G401.6 (cell line): ENCODE results near the gene RYR1.
"Not testable (repeated sequence)": the region's sequence is repeated elsewhere in the genome, so short reads cannot be mapped to it uniquely, and the experiment has no call there.

ENCODE experiments used
- FAIRE-seq: peaks from 2 replicates; lab custom pipeline; 2012; peaks lifted over from hg19 to GRCh38; lab: Jason Lieb, UNC

The RYR1 gene

DNA sequence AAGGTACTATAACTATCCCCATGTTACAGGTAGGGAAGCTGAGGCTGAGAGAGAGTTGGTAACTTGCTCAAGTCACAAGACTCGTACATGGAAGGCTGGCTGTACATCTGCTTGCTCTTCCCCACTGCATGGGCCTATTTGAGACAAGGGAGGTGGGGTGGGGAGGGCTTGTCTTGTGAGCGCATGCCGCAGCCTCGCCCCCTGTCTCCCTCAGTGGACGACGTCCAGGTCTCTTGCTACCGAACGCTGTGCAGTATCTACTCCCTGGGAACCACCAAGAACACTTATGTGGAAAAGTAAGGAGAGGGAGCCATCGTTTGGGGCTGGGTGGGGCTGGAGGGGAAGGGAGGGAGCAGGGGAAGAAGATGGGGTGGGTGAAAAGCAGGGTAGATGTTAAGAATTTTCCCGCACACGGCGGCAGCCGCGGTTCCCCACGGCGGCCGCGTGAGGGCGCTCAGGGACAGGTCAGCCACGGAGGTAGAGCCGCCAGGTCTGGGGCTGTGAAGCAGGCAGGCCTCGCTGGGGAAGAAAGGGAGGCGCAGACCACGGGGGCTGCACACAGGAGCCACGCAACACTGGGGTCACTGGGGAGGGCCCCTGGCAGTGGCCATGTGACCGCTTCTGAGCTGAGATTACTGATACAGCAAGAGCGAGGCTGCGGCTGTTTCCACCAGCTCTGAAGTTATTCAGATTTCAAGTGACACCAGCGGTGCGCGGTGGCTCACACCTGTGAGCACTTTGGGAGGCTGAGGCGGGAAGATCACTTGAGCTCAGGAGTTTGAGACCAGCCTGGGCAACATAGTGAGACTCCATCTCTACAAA, 81.5 kb downstream of the RYR1 start:
- no peak for FAIRE-seq

DNA sequence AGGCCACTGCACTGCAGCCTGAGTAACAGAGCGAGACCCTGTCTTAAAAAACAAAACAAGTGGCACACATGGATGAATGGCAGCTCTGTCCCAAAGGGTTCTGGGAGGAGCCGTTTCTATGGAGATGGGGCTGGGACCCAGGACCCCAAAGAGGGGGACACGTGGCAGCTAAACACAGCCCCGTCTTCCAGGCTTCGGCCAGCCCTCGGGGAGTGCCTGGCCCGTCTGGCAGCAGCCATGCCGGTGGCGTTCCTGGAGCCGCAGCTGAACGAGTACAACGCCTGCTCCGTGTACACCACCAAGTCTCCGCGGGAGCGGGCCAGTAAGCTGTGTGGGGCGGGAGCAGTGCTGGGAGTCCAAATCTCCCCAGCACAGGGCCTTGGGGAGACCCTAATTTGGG, 82.4 kb downstream of the RYR1 start:
- no peak for FAIRE-seq

DNA sequence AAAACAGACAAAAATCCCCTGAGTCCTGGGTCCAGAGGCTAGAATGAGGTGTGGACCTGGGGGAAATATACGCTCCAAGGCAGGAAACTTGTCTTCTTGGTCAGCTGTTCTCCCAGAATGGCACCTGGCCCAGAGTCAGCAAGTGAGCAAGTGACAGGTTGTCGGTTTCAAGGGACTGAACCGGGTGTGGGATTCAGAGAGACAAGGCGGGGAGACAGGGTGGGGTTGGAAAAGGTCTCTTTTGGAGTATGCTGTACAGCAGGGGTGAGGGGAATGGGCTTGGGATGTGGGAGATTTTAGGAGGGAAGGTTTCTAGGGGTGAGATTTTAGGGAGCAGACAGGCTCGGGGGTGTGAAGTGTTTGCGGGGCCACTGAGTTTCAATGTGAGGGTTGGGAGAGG, 83.3 kb downstream of the RYR1 start:
- no peak for FAIRE-seq

DNA sequence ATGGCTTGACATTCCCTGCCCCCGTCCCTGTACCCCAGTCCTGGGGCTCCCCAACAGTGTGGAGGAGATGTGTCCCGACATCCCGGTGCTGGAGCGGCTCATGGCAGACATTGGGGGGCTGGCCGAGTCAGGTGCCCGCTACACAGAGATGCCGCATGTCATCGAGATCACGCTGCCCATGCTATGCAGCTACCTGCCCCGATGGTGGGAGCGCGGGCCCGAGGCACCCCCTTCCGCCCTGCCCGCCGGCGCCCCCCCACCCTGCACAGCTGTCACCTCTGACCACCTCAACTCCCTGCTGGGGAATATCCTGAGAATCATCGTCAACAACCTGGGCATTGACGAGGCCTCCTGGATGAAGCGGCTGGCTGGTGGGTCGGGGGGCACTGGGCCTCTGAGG, 83.8 kb downstream of the RYR1 start:
- no peak for FAIRE-seq

DNA sequence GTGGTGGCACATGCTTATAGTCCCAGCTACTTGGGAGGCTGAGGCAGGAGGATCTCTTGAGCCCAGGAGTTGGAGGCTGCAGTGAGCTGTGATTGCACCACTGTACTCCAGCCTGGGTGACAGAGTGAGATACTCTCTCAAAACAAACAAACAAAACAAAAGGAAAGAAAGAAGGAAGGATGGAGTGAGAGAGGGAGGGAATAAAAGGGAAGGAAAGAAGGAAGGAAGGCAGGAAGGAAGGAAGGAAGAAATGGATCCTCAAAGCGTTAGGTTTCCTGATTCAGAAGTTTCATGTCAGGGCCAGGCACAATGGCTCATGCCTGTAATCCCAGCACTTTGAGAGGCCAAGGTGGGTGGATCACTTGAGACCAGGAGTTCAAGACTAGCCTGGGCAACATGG, 84.5 kb downstream of the RYR1 start:
- FAIRE-seq: not testable (repeated sequence)

DNA sequence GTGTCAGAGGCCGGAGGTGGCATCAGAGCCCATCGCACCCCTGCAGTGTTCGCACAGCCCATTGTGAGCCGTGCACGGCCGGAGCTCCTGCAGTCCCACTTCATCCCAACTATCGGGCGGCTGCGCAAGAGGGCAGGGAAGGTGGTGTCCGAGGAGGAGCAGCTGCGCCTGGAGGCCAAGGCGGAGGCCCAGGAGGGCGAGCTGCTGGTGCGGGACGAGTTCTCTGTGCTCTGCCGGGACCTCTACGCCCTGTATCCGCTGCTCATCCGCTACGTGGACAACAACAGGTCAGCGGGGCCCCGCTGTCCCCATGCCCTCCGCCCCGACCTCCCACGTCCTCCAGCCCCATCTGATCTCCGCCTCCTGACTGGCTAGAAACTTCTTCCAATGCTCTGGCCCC, 85.7 kb downstream of the RYR1 start:
- no peak for FAIRE-seq

DNA sequence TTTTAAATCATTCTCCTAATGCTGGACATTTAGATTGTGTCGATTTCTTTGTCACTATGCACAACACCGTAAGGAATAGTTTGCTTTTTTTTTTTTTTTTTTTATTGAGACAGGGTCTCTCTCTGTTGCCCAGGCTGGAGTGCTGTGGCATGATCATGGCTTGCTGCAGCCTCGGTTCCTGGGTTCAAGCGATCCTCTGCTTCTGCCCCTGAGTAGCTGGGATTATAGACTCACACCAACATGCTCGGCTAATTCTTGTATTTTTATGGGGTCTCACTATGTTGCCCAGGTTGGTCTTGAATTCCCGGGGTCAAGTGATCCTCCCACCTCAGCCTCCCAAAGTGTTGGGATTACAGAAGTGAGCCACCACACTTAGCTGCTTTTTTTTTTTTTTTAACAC, 86.5 kb downstream of the RYR1 start:
- FAIRE-seq: no peak

DNA sequence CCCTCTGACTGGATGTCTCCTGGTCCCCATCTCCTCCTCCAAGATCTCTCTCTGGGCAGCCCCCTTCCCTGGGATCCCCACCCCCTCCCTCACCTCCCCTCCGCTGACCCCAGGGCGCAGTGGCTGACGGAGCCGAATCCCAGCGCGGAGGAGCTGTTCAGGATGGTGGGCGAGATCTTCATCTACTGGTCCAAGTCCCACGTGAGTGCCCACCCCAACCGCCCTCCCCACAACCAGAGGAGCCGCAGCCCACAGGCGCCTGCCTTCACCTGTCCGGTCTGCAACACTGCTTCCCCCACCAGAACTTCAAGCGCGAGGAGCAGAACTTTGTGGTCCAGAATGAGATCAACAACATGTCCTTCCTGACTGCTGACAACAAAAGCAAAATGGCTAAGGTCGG, 89.4 kb downstream of the RYR1 start:
- FAIRE-seq: no peak

DNA sequence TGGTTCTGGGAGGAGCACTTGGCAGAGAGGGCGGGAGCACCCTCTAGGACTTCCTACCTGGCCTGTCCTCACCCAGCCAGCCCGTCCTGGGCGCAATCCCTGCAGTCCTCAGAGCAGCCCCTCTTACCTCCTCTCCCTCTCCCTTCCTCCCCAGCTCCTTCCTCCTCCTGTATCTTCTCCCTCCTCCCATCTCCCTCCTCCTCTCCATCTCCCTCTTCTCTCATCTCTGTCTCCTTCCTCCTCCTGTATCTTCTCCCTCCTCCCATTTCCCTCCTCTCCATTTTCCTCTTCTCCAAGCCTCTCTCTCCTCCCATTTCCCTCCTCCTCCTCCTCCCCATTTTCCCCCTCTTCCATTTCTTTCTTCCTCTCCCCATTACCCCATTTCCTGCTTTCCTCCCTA, 89.8 kb downstream of the RYR1 start:
- no peak for FAIRE-seq

DNA sequence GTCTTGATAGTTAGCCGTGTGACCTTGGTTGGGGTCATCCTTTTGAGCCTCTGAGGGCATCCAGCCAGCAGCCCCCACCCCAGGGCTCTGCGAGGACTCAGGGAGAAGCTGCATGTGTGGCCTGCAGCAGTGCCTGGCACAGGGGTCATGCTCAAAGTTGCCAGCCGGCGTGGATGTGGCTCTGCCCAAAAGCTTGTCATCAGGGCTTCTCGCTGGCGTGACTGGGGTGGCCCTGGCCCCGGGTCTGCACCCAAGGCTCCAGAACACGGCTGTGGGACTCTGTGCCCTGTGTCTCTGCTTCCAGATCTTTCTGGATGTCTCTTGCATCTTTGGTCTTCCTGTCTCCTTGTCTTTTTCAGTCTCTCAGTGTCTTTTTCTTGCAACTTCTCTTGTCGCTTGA, 90.9 kb downstream of the RYR1 start:
- no peak for FAIRE-seq

DNA sequence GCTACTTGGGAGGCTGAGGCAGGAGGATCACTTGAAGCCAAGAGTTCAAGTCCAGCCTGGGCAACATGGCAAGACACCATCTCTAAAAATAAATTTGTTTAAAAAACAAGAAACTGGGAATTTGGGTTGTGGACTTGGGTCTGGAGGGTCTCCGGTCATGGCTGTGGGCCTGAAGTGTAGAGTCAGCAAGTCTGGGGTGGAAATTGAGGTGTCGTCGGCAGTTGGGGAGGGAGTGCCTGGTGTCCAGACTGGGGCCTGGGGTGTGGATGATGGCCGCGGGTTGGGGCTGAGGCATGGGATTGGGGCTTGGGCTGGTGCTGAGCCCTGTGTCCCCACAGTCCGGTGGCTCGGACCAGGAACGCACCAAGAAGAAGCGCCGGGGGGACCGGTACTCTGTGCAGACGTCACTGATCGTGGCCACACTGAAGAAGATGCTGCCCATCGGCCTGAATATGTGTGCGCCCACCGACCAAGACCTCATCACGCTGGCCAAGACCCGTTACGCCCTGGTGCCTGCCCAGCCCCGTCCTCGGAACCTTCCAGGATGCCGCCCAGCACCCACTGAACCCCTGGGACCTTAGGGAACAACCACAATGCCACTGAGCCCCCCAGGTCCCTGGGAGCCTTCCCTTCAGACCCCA, 91.6 kb downstream of the RYR1 start:
- FAIRE-seq: no peak

DNA sequence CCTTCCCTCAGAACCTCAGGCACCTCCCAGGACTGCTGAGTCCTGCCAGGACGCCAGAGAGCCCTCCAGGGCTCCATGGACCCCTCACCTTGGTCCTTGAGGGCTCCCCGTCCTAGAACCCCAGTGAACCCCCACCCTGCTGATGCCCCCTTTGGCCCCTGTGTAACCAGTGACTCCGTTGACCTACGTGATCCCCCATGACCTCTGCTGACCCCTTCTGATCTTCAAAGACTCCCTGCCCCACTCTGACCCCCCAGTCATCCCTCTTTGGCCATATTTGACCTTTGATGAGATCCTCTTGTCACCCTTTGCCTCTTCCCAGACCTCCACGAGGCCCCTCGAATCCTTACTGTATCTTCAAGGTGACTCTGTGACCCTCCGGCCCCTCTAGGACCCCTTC, 92.9 kb downstream of the RYR1 start:
- no peak for FAIRE-seq

DNA sequence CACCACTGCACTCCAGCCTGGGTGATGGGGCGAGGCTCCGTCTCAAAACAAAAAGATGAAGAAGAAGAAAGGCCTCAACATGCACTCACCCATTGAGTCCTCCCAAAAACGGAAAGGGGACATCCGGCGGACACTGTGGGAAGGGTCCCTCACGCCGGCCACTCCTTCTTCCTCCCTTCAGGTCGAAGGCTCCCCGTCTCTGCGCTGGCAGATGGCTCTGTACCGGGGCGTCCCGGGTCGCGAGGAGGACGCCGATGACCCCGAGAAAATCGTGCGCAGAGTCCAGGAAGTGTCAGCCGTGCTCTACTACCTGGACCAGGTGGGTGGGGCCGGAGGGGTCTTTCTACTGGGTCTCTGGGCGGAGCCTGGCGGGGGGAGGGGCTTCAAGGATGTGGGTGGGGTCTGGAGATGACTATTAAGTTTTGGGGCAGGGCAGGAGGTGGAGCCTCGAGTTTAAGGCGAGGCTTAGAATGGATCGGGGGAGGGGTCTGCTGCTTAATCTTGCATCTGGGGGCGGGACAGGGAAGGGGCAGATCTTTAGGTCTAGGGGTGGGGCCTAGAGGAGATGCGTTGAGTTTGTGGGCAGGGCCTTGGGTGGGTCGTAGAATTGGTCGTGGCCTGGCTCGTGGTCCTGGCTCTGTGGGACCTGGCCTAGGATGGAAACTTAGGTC, 94.1 kb downstream of the RYR1 start:
- no peak for FAIRE-seq

DNA sequence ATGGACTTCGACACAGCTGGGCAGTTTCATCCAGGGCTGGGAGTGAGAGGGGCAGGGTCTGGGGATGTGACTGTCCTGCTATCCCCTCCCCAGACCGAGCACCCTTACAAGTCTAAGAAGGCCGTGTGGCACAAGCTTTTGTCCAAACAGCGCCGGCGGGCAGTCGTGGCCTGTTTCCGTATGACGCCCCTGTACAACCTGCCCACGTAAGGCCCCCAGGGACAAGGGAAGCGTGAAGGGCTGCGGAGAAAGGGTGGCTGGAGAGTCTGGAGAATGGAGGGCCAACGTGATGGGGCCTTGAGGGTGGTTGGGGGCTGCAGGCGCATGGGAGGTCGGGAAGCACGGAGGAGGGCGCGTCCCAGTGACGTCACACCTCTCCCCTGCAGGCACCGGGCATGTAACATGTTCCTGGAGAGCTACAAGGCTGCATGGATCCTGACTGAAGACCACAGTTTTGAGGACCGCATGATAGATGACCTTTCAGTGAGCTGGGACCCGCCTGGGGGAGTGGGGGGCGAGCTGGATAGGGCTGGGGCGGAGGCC, 94.8 kb downstream of the RYR1 start:
- no peak for FAIRE-seq

DNA sequence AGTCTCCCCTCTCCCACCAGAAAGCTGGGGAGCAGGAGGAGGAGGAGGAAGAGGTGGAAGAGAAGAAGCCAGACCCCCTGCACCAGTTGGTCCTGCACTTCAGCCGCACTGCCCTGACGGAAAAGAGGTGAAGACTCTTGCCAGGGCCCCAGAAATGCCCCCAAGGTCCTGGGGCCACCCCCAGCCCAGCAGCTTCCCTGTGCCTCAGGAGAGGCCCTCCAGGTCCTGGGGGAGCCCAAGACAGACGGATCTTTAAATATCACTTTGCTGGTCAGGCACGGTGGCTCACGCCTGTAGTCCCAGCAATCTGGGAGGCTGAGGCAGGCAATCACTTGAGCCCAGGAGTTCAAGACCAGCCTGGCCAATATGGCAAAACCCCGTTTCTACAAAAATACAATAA, 95.4 kb downstream of the RYR1 start:
- FAIRE-seq: no peak

DNA sequence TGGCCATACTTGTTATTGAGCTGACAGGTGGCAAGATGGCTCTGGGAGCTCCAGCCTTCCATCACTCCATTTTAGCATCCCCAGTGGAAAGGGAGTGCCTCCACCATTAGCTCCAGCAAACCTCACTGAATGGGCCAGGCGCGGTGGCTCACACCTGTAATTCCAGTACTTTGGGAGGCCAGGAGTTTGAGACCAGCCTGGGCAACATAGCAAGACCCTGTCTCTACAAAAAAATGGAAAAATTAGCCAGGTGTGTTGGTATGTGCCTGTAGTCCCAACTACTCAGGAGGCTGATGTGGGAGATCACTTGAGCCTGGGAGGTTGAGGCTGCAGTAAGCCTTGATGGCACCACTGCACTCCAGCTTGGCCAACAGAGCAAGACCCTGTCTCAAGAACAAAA, 98.0 kb downstream of the RYR1 start:
- FAIRE-seq: no peak

DNA sequence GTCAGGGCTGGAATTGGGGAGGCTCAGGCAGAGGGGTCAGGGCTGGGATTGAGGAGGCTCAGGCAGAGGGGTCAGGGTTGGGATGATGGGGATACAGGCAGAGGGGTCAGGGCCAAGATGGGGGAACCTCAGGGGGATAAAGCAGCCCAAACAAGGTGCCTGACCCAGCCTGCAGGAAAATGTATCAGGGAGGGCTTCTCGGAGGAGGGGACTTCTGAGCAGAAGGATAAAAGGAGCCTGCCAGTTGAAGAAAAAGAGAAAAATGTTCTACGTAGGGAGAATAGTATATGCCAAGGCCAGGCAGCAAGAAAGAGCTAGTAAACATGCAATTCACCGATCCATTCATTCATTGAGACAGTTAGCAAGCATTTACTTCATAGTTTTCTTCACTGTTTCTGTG, 99.4 kb downstream of the RYR1 start:
- no peak for FAIRE-seq

DNA sequence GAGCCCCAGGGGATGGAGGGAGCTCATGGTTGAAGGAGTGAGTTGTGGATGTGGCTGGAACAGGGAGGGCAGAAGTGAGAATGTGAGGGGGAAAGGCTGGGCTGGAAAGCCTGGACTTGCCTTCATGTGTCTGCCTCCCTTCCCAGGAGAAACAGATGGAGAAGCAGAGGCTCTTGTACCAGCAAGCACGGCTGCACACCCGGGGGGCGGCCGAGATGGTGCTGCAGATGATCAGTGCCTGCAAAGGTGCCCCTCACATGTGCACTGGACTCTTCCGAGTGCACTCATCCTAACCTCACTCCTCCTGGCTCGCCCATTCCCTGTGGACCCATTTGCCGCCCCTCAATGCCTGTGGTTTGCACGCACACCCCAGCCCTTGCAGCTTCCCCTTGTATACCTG, 101.1 kb downstream of the RYR1 start:
- no peak for FAIRE-seq

DNA sequence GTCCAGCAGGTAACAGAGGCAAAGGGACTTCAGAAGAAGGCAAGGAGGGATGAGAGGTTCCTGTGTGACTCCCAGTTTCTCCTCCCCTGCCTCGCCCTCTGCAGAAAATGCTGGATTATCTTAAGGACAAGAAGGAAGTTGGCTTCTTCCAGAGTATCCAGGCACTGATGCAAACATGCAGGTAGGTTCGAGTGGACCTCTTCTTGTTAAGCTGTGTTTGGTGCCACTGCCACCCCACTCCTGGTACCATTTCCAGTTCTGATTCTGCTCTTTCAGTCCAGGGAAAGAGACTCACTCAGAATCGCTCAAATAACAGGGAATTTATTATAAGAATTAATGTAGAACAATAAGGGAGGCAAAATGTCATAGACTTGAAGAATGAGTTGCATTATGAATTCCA, 101.7 kb downstream of the RYR1 start:
- FAIRE-seq: no peak

DNA sequence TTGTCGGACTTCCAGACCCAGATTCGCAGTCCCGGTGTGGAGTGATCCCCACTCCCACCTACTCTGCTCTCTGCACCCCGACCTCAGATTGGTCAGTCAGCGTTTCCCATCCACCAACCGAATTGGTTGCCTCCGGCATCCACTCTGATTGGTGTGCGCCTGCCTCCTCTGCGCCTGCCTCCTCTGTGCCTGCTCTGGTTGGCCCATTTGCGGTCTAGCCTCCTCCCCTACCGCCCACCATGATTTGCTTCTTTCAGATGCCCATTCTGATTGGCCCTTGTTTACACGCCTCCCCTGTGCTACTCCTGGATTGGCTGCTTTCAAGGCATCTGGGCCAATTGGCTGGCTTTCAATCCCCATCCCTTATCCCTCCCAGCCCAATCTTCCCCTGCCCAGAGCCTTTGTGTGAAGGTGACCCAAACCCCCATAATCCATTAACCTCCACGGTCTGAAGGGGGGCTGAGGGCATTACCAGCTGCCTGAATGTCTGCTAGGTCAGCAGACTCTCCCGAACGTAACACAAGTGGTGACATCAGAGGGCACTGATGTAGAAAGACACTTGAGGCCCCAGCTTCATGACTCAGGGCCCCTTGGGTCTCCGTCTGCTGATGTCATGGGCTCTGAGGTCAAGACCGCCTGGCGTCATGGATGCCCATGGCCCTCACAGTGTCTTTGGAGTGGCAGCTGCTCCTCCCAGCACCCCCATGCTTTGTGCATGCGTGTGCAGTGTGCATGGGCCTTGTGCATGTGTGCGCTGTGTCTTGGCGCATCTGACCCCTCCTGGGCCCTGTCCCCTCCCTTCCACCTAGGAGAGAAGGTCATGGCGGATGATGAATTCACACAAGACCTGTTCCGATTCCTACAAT, 103.8 kb downstream of the RYR1 start:
- FAIRE-seq: no peak

DNA sequence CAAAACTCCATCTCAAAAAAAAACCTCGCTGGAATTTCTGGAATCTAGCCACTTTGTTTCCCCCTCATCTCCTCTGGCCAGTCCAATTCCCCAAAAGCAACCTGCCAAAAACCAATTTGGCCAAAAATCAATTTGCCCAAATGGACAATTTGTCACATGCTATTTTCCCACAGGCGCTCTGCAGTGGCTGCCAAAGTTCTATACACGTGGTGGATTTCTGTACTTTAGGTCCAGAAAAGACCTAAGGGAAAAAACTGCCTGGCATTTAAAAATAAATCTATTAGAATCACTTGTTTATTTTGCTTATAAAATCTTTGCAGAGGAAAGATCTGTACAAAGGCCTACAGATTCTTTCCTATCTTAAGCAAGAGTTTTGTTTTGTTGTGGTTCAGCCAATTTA, 104.9 kb downstream of the RYR1 start:
- no peak for FAIRE-seq

DNA sequence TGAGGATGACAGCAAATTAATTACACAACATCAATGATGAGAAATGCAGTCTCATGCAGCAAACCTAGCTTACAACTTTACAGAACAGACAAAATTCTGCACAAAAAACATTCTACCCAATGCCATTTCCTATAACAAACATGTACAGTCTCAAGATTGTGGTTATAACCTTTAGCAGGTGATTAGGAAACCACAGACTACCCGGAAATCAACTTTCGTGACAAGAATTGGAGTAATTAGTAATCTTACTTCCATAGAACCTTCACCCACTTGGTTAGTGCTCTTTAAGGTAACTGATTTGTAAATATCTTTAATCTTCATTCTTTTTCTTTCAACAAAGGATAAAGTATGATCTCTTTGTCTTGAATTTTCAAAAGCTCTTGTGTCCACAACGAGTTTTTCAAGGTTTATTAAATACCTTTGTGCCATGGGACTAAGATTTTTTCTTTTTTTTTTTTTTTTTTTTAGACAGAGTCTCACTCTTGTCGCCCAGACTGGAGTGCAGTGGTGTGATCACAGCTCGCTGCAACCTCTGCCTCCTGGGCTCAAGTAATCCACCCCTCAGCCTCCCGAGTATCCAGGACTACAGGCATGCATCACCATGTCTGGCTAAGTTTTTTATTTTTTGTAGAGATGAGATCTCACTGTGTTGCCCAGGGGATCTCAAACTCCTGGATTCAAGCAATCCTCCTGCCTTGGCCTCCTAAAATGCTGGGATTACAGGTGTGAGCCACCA, 105.5 kb downstream of the RYR1 start:
- no peak for FAIRE-seq
